Measurements from ENCODE around the gene ARHGAP19. TPM values are rescaled to one million over a fixed set of nuclear protein-coding genes. Genes with fewer than 3 reads are reported as not detected.

The ARHGAP19 gene
- total RNA-seq, 1 experiment from 2014 or later: 28.9 TPM

GRCh38 chr10:97336446-97336845 is 44.0 kb upstream of the ARHGAP19 start:
- ATAC-seq: no peak
- BruUV-seq (replicated peaks): TSS peak; percentile 78
- Histone ChIP-seq H3K4me1 (ENCODE audit: control insufficient read depth, insufficient read depth, low read length) (peaks cover 30% of the 10 kb centered on the region), H3K4me3 (ENCODE audit: low read depth in 2 of 2, low read length in 2 of 2) (no peak overlapping the region), H3K27ac (ENCODE audit: low read length) (peak overlapping the region; percentile 63), H3K36me3 (ENCODE audit: control insufficient read depth, insufficient read depth, low read length) (no peaks in the 10 kb centered on the region), H3K9me3 (ENCODE audit: control insufficient read depth, insufficient read depth, low read depth, low read length) (no peaks in the 10 kb centered on the region), H3K27me3 (ENCODE audit: control insufficient read depth, insufficient read depth, low read length) (no peaks in the 10 kb centered on the region)
- in situ Hi-C loops (cut with HindIII; ENCODE audit: low pct_unique_long_range_greater_than_20kb, low sequenced_read_pairs) (no loop called here), intact Hi-C loops (cut with micrococcal nuclease; ENCODE audit: unreplicated experiment) (no loop called here)
- DNase-seq (ENCODE audit: low read depth, low spot score): no peak
- CTCF ChIA-PET: no interaction called here
- POLR2A ChIA-PET: no interaction called here
- TF ChIP-seq TCF7L2 (IDR thresholded peaks at IDR 0.05; ENCODE audit: low read depth, low read length): no peak

GRCh38 chr10:97336006-97336405 is 43.6 kb upstream of the ARHGAP19 start:
- no peak for DNase-seq (ENCODE audit: low read depth, low spot score)
- ChIA-PET CTCF (no interaction called here), POLR2A (no interaction called here)
- H3K27ac ChIP-seq (ENCODE audit: low read length): no peak overlapping the region; the same call in 1 of the 2 replicates
- H3K4me3 ChIP-seq (ENCODE audit: low read depth in 2 of 2, low read length in 2 of 2): no peak overlapping the region
- no TSS peak for BruUV-seq (replicated peaks)
- no peaks in the 10 kb centered on the region for H3K27me3 ChIP-seq (ENCODE audit: control insufficient read depth, insufficient read depth, low read length)
- in situ Hi-C loops (cut with HindIII; ENCODE audit: low pct_unique_long_range_greater_than_20kb, low sequenced_read_pairs) (no loop called here), intact Hi-C loops (cut with micrococcal nuclease; ENCODE audit: unreplicated experiment) (no loop called here)
- no peaks in the 10 kb centered on the region for H3K9me3 ChIP-seq (ENCODE audit: control insufficient read depth, insufficient read depth, low read depth, low read length)
- peaks cover 34% of the 10 kb centered on the region for H3K4me1 ChIP-seq (ENCODE audit: control insufficient read depth, insufficient read depth, low read length)
- ATAC-seq: no peak
- no peaks in the 10 kb centered on the region for H3K36me3 ChIP-seq (ENCODE audit: control insufficient read depth, insufficient read depth, low read length)
- TF ChIP-seq REST (IDR thresholded peaks at IDR 0.05; ENCODE audit: insufficient read depth in 1 of 2, low read depth in 2 of 2, low read length in 1 of 2): no peak
- TF ChIP-seq SIN3A (IDR thresholded peaks at IDR 0.05; ENCODE audit: borderline replicate concordance, insufficient read depth, low read depth, low read length): no peak
- no peak for TF ChIP-seq TCF7L2 (IDR thresholded peaks at IDR 0.05; ENCODE audit: low read depth, low read length)
- TF ChIP-seq POLR2AphosphoS5 (IDR thresholded peaks at IDR 0.05; ENCODE audit: low read depth, low read length): no peak
- TF ChIP-seq CTCF (IDR thresholded peaks at IDR 0.05): no peak

- in situ Hi-C loops (cut with HindIII; ENCODE audit: low pct_unique_long_range_greater_than_20kb, low sequenced_read_pairs): no loop called here
- ATAC-seq (no peak), DNase-seq (ENCODE audit: low read depth, low spot score) (no peak)
- Histone ChIP-seq H3K9me3 (ENCODE audit: control insufficient read depth, insufficient read depth, low read depth, low read length) (no peaks in the 10 kb centered on the region), H3K4me1 (ENCODE audit: control insufficient read depth, insufficient read depth, low read length) (peaks cover 35% of the 10 kb centered on the region), H3K27ac (ENCODE audit: low read length) (peak overlapping the region; percentile 91), H3K27me3 (ENCODE audit: control insufficient read depth, insufficient read depth, low read length) (no peaks in the 10 kb centered on the region), H3K4me3 (ENCODE audit: low read depth in 2 of 2, low read length in 2 of 2) (peak overlapping the region; percentile 62 to 65), H3K36me3 (ENCODE audit: control insufficient read depth, insufficient read depth, low read length) (no peaks in the 10 kb centered on the region)
- POLR2A ChIA-PET: no interaction called here
- TF ChIP-seq POLR2AphosphoS5 (IDR thresholded peaks at IDR 0.05; ENCODE audit: low read depth, low read length) (no peak), REST (IDR thresholded peaks at IDR 0.05; ENCODE audit: insufficient read depth in 1 of 2, low read depth in 2 of 2, low read length in 1 of 2) (no peak), CTCF (IDR thresholded peaks at IDR 0.05) (no peak)
- CTCF ChIA-PET: no interaction called here
- no TSS peak for BruUV-seq (replicated peaks)
- intact Hi-C loops (cut with micrococcal nuclease; ENCODE audit: unreplicated experiment): no loop called here
These were observed 42.8 kb upstream of the ARHGAP19 start for GRCh38 chr10:97335188-97335619.

Data from Panc1 (cell line).